ENCODE results near the gene TBC1D16.

TBC1D16 gene

GRCh38 chr17:79941088-79942010, 94.3 kb downstream of the TBC1D16 start:
- DNase-seq (ENCODE audit: low read depth, low spot score) = no peak
- in situ Hi-C loops (cut with HindIII; ENCODE audit: low sequenced_read_pairs) = no loop called here
- no peak for TF ChIP-seq CTCF (IDR thresholded peaks at IDR 0.05; ENCODE audit: low read depth, low read length)
- no peak overlapping the region for H3K4me3 ChIP-seq (ENCODE audit: low read depth, low read length)

GRCh38 chr17:79940459-79941087, 95.1 kb downstream of the TBC1D16 start:
- no peak overlapping the region for H3K4me3 ChIP-seq (ENCODE audit: low read depth, low read length)
- in situ Hi-C loops (cut with HindIII; ENCODE audit: low sequenced_read_pairs) = no loop called here
- no peak for TF ChIP-seq CTCF (IDR thresholded peaks at IDR 0.05; ENCODE audit: low read depth, low read length)
- DNase-seq (ENCODE audit: low read depth, low spot score) = no peak

GRCh38 chr17:79939755-79940458, 95.8 kb downstream of the TBC1D16 start:
- in situ Hi-C loops (cut with HindIII; ENCODE audit: low sequenced_read_pairs) = no loop called here
- DNase-seq (ENCODE audit: low read depth, low spot score) = no peak
- no peak for TF ChIP-seq CTCF (IDR thresholded peaks at IDR 0.05; ENCODE audit: low read depth, low read length)
- no peak overlapping the region for H3K4me3 ChIP-seq (ENCODE audit: low read depth, low read length)

- TF ChIP-seq CTCF (IDR thresholded peaks at IDR 0.05; ENCODE audit: low read depth, low read length) = no peak
- in situ Hi-C loops (cut with HindIII; ENCODE audit: low sequenced_read_pairs) = no loop called here
These were observed 96.6 kb downstream of the TBC1D16 start for GRCh38 chr17:79939094-79939435.

GRCh38 chr17:79938336-79939093, 97.2 kb downstream of the TBC1D16 start:
- no peak overlapping the region for H3K4me3 ChIP-seq (ENCODE audit: low read depth, low read length)
- DNase-seq (ENCODE audit: low read depth, low spot score) = no peak
- in situ Hi-C loops (cut with HindIII; ENCODE audit: low sequenced_read_pairs) = no loop called here
- TF ChIP-seq CTCF (IDR thresholded peaks at IDR 0.05; ENCODE audit: low read depth, low read length) = no peak

More at GRCh38 chr17:79939094-79939435, 96.6 kb downstream of the TBC1D16 start:
- DNase-seq (ENCODE audit: low read depth, low spot score) = no peak
- H3K4me3 ChIP-seq (ENCODE audit: low read depth, low read length) = no peak overlapping the region
